Glomerular visceral epithelial cell (primary cell): ENCODE measurements around the gene NR1D1.

Source experiments
- DNase-seq: peaks from one replicate; pipeline ENCODE4 v3.0.0-alpha.2; 2016; ENCODE audit errors: extremely low spot score

The NR1D1 gene

GRCh38 chr17:40062329-40063186 is 37.8 kb downstream of the NR1D1 start, which contains the start of gene THRA:
TSS of gene THRA (plus strand) at chr17:40062965. CDS start at chr17:40074489, 11,524 bp downstream.
- DNase-seq: peak; percentile 58

GRCh38 chr17:40061609-40062038 is 38.8 kb downstream of the NR1D1 start:
- no peak for DNase-seq

GRCh38 chr17:40060887-40061608 is 39.3 kb downstream of the NR1D1 start:
- DNase-seq: no peak

- DNase-seq: no peak
Observed at GRCh38 chr17:40059729-40060475, 40.5 kb downstream of the NR1D1 start.

GRCh38 chr17:40058865-40059264 is 41.5 kb downstream of the NR1D1 start:
- DNase-seq: no peak

DNA sequence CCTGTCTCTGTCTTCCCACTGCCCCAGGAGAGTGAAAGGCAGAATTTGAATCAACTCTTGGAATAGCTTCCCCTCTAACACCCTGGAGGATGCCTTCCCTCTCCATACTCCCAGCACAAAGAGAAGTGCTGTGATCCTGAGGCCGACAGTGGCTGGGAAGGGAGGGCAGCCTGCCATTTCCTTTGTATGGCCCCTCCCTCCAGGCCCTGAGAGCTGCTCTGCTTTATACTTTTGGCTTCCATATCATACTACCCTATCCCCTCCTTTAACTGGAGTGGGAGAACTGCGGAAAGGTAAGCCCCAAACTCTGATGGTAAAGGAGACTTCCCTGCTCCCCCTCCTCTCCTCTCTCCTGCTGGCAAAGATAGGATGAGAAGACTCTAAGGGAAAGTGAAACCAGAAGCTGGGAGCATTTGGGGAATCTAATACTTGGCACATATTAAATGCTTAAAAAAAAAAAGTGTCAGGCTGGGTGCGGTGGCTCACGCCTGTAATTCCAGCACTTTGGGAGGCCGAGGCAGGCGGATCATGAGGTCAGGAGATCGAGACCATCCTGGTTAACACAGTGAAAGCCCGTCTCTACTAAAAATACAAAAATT is 42.1 kb downstream of the NR1D1 start:
- no peak for DNase-seq

DNA sequence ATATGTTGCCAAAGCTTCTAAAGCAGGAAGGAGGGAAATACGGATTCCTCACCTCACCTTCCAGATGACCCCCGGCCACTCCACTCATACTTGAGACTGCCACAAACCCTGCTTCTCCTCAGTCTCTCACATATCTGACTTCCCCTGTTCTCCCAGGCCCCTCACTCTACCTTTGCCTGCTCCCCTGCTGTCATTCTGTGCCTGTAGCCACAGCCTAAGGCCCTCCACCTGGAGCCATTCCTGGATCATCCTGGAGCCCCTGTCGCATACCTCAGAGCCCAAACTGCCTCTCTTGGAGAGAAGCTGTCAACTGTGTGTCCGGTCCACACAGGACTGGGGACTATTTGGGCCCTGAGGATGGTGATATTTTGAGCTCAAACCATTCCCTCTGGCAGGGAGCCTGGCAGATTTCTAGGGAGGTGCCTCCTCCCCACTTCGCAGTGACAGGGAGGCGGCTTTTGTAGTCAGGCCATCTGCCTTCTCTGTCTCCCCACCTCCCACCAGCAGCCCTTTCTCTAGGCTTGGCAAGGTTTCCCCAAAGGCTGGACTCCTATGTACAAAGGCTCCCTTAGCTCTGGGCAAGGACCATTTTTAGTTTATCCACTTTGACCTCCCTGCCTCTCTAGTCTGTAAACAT is 43.9 kb downstream of the NR1D1 start:
- no peak for DNase-seq
